ENCODE measurements around the gene IGFBP4.

The IGFBP4 gene

GRCh38 chr17:40415390-40415789 lies 27.9 kb upstream of the IGFBP4 start:
- Histone ChIP-seq H3K36me3 (ENCODE audit: control insufficient read depth, insufficient read depth, low read length) (peaks cover 27% of the 10 kb centered on the region), H3K4me3 (ENCODE audit: insufficient read depth, low read depth, low read length) (no peak overlapping the region), H3K27me3 (ENCODE audit: control insufficient read depth, insufficient read depth, low read length, poor library complexity, severe bottlenecking) (no peaks in the 10 kb centered on the region), H3K9me3 (ENCODE audit: control insufficient read depth, low read length) (no peaks in the 10 kb centered on the region), H3K27ac (ENCODE audit: insufficient read depth, low read depth, low read length, poor library complexity, severe bottlenecking) (no peak overlapping the region), H3K4me1 (ENCODE audit: control insufficient read depth, insufficient read depth, low read length) (peaks cover 16% of the 10 kb centered on the region)
- whole genome bisulfite sequencing, 2 experiments: 92 to 100% methylated on average over 3 of the region's 3 CpGs

GRCh38 chr17:40416671-40417070 lies 26.6 kb upstream of the IGFBP4 start:
- Histone ChIP-seq H3K36me3 (ENCODE audit: control insufficient read depth, insufficient read depth, low read length) (peaks cover 18% of the 10 kb centered on the region), H3K27ac (ENCODE audit: insufficient read depth, low read depth, low read length, poor library complexity, severe bottlenecking) (no peak overlapping the region), H3K4me1 (ENCODE audit: control insufficient read depth, insufficient read depth, low read length) (peaks cover 16% of the 10 kb centered on the region), H3K27me3 (ENCODE audit: control insufficient read depth, insufficient read depth, low read length, poor library complexity, severe bottlenecking) (no peaks in the 10 kb centered on the region), H3K4me3 (ENCODE audit: insufficient read depth, low read depth, low read length) (peak overlapping the region; percentile 94), H3K9me3 (ENCODE audit: control insufficient read depth, low read length) (no peaks in the 10 kb centered on the region)
- 26 to 37% methylated on average over 3 of the region's 3 CpGs for WGBS, 2 experiments

- H3K36me3 ChIP-seq (ENCODE audit: control insufficient read depth, insufficient read depth, low read length): peaks cover 13% of the 10 kb centered on the region
- no peak overlapping the region for H3K27ac ChIP-seq (ENCODE audit: insufficient read depth, low read depth, low read length, poor library complexity, severe bottlenecking)
- H3K4me1 ChIP-seq (ENCODE audit: control insufficient read depth, insufficient read depth, low read length): peaks cover 16% of the 10 kb centered on the region
- no peaks in the 10 kb centered on the region for H3K27me3 ChIP-seq (ENCODE audit: control insufficient read depth, insufficient read depth, low read length, poor library complexity, severe bottlenecking)
- no peaks in the 10 kb centered on the region for H3K9me3 ChIP-seq (ENCODE audit: control insufficient read depth, low read length)
- H3K4me3 ChIP-seq (ENCODE audit: insufficient read depth, low read depth, low read length): peak overlapping the region; percentile 94
- WGBS, 2 experiments: 0 to 1% methylated on average over 21 of the region's 21 CpGs
Measured at GRCh38 chr17:40417258-40417608, 26.0 kb upstream of the IGFBP4 start.

GRCh38 chr17:40417609-40418427 lies 25.4 kb upstream of the IGFBP4 start, which contains the start of gene TOP2A:
Gene TOP2A (minus strand): TSS chr17:40417896. CDS start chr17:40417791, 105 bp downstream.
- peaks cover 7% of the 10 kb centered on the region for H3K36me3 ChIP-seq (ENCODE audit: control insufficient read depth, insufficient read depth, low read length)
- H3K9me3 ChIP-seq (ENCODE audit: control insufficient read depth, low read length): no peaks in the 10 kb centered on the region
- 4 to 5% methylated on average over 49 of the region's 49 CpGs for WGBS, 2 experiments
- no peaks in the 10 kb centered on the region for H3K27me3 ChIP-seq (ENCODE audit: control insufficient read depth, insufficient read depth, low read length, poor library complexity, severe bottlenecking)
- H3K4me3 ChIP-seq (ENCODE audit: insufficient read depth, low read depth, low read length): peak within 1 kb of the TSS; percentile 94
- peaks cover 20% of the 10 kb centered on the region for H3K4me1 ChIP-seq (ENCODE audit: control insufficient read depth, insufficient read depth, low read length)
- peak within 1 kb of the TSS; percentile 71 for H3K27ac ChIP-seq (ENCODE audit: insufficient read depth, low read depth, low read length, poor library complexity, severe bottlenecking)

- Histone ChIP-seq H3K27me3 (ENCODE audit: control insufficient read depth, insufficient read depth, low read length, poor library complexity, severe bottlenecking) (no peaks in the 10 kb centered on the region), H3K4me3 (ENCODE audit: insufficient read depth, low read depth, low read length) (peak overlapping the region; percentile 25), H3K27ac (ENCODE audit: insufficient read depth, low read depth, low read length, poor library complexity, severe bottlenecking) (peak overlapping the region; percentile 71), H3K9me3 (ENCODE audit: control insufficient read depth, low read length) (no peaks in the 10 kb centered on the region), H3K4me1 (ENCODE audit: control insufficient read depth, insufficient read depth, low read length) (peaks cover 23% of the 10 kb centered on the region), H3K36me3 (ENCODE audit: control insufficient read depth, insufficient read depth, low read length) (peaks cover 3% of the 10 kb centered on the region)
- 84% methylated on average over 16 of the region's 16 CpGs for WGBS, 2 experiments
Measured at GRCh38 chr17:40418428-40418706, 24.9 kb upstream of the IGFBP4 start.

GRCh38 chr17:40419559-40420331 lies 23.5 kb upstream of the IGFBP4 start:
- 77 to 80% methylated on average over 11 of the region's 11 CpGs for WGBS, 2 experiments
- Histone ChIP-seq H3K9me3 (ENCODE audit: control insufficient read depth, low read length) (no peaks in the 10 kb centered on the region), H3K36me3 (ENCODE audit: control insufficient read depth, insufficient read depth, low read length) (peaks cover 3% of the 10 kb centered on the region), H3K27ac (ENCODE audit: insufficient read depth, low read depth, low read length, poor library complexity, severe bottlenecking) (no peak overlapping the region), H3K27me3 (ENCODE audit: control insufficient read depth, insufficient read depth, low read length, poor library complexity, severe bottlenecking) (no peaks in the 10 kb centered on the region), H3K4me1 (ENCODE audit: control insufficient read depth, insufficient read depth, low read length) (peaks cover 23% of the 10 kb centered on the region), H3K4me3 (ENCODE audit: insufficient read depth, low read depth, low read length) (no peak overlapping the region)

GRCh38 chr17:40422990-40423633 lies 20.1 kb upstream of the IGFBP4 start:
- 5 to 7% methylated on average over 2 to 3 of the region's 3 CpGs for WGBS, 2 experiments
- H3K4me1 ChIP-seq (ENCODE audit: control insufficient read depth, insufficient read depth, low read length): peaks cover 12% of the 10 kb centered on the region
- no peaks in the 10 kb centered on the region for H3K27me3 ChIP-seq (ENCODE audit: control insufficient read depth, insufficient read depth, low read length, poor library complexity, severe bottlenecking)
- no peaks in the 10 kb centered on the region for H3K36me3 ChIP-seq (ENCODE audit: control insufficient read depth, insufficient read depth, low read length)
- no peak overlapping the region for H3K4me3 ChIP-seq (ENCODE audit: insufficient read depth, low read depth, low read length)
- H3K27ac ChIP-seq (ENCODE audit: insufficient read depth, low read depth, low read length, poor library complexity, severe bottlenecking): peak overlapping the region; percentile 41
- no peaks in the 10 kb centered on the region for H3K9me3 ChIP-seq (ENCODE audit: control insufficient read depth, low read length)

- Histone ChIP-seq H3K36me3 (ENCODE audit: control insufficient read depth, insufficient read depth, low read length) (no peaks in the 10 kb centered on the region), H3K27ac (ENCODE audit: insufficient read depth, low read depth, low read length, poor library complexity, severe bottlenecking) (no peak overlapping the region), H3K4me1 (ENCODE audit: control insufficient read depth, insufficient read depth, low read length) (peaks cover 7% of the 10 kb centered on the region), H3K4me3 (ENCODE audit: insufficient read depth, low read depth, low read length) (no peak overlapping the region), H3K27me3 (ENCODE audit: control insufficient read depth, insufficient read depth, low read length, poor library complexity, severe bottlenecking) (no peaks in the 10 kb centered on the region), H3K9me3 (ENCODE audit: control insufficient read depth, low read length) (no peaks in the 10 kb centered on the region)
- WGBS, 2 experiments: 53 to 55% methylated on average over 4 of the region's 4 CpGs
Measured at GRCh38 chr17:40425741-40426140, 17.5 kb upstream of the IGFBP4 start.

- Histone ChIP-seq H3K27me3 (ENCODE audit: control insufficient read depth, insufficient read depth, low read length, poor library complexity, severe bottlenecking) (no peaks in the 10 kb centered on the region), H3K27ac (ENCODE audit: insufficient read depth, low read depth, low read length, poor library complexity, severe bottlenecking) (no peak overlapping the region), H3K4me1 (ENCODE audit: control insufficient read depth, insufficient read depth, low read length) (peaks cover 7% of the 10 kb centered on the region), H3K9me3 (ENCODE audit: control insufficient read depth, low read length) (no peaks in the 10 kb centered on the region), H3K4me3 (ENCODE audit: insufficient read depth, low read depth, low read length) (no peak overlapping the region), H3K36me3 (ENCODE audit: control insufficient read depth, insufficient read depth, low read length) (no peaks in the 10 kb centered on the region)
Measured at GRCh38 chr17:40427002-40427491, 16.2 kb upstream of the IGFBP4 start.
